T-helper 9 cell (primary cell): ENCODE results near the gene UBE2Q2.
"Not testable (repeated sequence)": the region's sequence is repeated elsewhere in the genome, so short reads cannot be mapped to it uniquely, and the experiment has no call there.

Source experiments
- DNase-seq: peaks from one replicate; pipeline ENCODE4 v3.0.0-alpha.2; 2020

UBE2Q2 gene

DNA sequence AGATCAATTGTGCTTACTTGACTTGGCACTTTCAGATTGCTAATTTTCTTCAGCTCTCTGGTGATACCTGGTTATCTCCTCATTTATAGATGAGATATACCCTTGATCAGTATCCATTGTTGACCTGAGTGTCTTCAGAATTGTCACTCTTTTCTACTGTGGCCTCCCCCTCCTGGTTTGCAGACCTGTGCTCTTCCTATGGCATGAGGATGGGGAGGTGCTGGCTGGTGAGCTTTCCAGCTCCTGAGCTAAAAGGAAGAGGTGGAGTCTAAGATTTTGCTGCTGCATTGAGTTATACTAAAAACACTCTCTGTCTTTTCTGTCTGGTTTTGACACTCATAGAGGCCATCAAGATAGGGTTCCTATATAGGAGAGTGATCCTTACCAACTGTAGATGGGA, 23.7 kb downstream of the UBE2Q2 start:
- DNase-seq: no peak

DNA sequence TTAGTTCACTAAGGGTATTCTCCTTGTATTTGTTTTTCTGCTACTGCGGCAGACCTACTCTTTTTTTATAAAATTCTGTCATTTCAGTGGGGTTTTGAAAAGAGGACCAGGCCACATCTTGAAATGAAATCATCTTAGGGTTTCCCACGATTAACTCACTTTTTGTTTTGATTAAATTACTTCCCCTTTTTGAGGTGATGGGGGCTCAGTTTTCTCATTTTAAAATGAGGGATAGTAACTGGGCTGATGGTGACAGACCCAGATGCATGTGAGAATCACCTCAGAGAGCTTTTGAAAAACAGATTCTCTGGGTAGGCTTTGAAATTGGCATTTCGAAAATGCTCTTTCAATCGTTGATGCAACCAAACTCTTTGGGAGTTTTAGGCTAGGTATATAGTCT, 24.2 kb downstream of the UBE2Q2 start:
- DNase-seq: no peak

DNA sequence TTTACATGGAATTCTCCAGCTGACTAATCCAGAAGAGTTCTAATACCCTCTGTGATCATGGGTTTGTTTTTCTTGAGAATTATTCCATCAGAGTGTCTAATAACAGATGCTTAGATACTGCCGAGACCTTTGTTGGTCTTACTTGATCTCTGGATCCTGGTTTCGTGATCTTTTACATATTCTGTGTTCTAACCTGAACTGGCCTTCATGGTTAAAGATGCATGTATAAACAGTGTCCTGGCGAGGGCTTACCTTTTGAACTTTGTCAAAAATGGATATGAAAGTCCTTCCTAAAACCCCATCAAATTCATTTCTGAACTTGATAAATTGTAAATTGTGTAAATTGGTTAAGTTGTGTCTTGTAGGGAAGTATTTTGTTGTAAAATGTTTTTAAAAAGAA, 24.8 kb downstream of the UBE2Q2 start:
- no peak for DNase-seq

DNA sequence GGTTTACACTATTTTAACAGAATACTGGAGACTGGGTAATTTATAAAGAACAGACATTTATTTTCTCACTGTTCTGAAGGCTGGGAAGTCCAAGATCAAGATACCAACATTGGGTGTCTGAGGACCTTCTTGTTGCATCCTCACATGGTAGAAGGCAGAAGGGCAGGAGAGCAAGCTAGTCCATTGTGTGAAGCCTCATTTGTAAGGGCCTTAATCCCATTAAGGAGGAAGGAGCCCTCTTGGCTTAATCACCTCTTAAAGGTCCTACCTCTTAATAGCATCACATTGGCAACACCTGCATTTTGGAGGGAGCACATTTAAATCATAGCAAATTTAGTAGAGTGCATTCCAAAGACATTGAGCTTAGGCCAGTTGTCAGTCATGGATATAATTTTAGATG, 26.2 kb downstream of the UBE2Q2 start:
- no peak for DNase-seq

DNA sequence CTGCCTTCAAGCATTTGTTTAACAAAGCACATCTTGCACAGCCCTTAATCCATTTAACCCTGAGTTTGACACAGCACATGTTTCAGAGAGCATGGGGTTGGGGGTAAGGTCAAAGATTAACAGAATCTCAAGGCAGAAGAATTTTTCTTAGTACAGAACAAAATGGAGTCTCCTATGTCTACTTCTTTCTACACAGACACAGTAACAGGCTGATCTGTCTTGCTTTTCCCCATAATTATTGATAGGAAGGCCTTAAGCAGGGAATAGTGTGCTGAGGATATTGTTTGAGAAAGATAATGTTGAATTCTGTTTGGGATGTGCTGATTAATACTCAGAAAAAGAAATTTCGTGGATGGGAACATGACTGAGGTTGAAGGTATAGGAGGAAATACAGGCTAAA, 28.3 kb downstream of the UBE2Q2 start:
- DNase-seq: not testable (repeated sequence)

DNA sequence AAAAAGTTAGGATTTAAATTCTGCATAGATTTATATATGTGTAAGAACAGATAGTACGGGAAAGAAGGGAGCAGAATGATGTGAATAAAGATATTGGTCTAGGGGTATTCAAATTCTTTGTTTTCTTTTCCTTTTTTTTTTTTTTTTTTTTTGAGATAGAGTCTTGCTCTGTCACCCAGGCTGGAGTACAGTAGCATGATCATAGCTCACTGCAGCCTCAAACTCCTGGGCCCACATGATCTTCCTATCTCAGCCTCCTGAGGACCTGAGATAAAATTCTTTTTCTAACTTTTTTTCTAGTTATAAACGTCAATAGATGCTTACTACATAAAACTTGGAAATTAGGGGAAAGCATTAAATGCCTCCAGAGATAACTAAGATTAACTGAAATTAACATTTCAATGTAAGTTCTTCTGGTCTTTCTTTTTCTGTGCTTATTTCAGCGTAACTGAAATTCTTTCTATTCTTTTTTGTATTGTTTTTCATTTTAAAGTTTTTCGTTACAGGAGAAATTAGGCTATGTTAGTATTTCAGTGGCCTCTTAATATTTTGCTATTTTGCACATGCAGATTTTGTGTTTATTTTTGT, 29.2 kb downstream of the UBE2Q2 start:
- no peak for DNase-seq

DNA sequence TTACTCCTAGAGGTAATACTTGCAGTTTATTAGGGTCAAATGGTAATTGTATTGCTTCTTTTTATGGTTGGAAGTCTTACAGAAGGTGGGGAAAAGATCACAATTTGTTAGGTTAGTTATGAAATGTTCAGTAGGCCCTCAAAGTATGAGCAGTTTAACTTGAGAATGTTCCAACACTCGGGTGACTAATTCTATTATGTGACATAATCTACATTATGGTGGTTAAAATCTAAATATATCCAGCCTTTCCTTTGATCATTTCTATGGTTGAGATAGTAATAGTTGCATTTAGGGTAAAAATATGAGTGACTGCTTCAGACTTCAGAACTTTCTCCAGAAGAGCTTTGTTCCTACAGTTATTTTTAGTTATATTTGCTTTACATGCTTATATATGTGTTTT, 40.8 kb downstream of the UBE2Q2 start:
- no peak for DNase-seq

DNA sequence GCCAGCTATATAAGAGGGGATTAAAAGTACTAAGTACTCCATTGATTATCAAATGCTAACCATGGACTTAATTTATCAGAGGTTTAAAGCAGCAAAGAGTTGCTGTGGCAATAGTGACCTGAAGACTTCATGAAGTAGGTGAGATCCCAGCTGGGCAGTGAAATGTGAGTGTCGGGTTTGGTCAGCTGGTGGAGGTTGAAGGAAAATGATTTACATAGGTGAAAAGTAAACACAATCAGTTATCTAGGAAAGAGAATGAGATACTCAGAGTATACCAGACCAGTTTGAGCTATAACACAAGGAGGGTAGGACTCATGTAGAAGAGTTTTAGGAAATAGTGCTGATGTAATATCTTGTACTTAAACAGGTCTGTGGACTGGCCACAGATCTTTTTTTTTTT, 43.9 kb downstream of the UBE2Q2 start:
- no peak for DNase-seq

DNA sequence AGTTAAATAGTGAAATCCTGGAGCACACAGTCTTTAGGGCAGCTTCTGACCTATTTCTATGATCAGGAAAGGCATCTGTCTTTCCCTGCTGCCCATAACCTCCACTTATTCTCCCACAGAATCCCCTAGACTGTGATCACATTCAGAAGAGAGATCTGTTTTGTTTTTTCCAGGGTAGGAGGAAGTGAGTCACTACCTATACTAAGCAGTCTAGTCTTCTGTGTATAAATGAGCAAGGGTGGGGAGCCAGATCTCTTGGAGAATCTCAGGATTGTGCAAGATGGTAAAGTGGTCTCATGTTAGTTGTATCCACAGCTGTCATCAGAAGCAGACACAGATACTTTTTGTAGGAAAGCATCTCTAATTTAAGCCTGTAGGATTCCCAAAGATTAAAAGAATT, 48.6 kb downstream of the UBE2Q2 start:
- DNase-seq: no peak

DNA sequence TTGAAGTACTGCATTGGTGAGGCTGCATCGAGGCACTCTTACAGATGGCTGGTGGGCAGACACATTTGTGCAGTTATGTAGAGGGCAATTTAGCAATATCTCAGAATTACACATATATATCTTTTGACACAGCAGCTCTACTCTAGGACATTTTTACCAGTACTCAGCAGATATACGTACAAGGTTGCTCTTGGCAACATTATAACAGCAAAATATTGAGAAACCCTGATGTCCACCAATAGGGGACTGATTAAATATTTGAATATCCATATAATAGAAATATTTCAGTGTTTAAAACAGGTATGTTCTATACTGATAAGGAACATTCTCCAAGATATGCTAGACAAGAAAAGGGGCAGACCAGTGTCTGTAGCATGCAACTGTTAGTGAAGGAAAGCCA, 52.5 kb downstream of the UBE2Q2 start:
- DNase-seq: no peak

DNA sequence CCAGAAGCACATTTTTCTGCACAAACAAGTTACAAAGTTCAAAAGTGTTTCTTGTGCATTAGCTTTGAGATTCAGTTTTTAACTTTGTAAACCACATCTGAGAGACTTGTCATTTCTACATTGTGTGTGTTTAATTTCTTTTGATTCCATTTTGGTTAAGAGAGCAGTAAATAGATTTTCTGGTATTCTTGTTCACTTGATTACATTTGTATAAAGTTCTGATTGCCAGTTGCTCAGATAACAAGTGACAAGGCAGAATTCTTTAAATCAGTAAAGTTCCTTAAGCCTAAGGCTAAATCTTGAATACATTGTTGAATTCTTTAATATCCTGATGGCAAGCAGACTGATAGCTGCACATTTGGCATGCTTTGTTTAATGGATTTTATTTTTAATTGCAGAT, 57.3 kb downstream of the UBE2Q2 start:
- DNase-seq: no peak

DNA sequence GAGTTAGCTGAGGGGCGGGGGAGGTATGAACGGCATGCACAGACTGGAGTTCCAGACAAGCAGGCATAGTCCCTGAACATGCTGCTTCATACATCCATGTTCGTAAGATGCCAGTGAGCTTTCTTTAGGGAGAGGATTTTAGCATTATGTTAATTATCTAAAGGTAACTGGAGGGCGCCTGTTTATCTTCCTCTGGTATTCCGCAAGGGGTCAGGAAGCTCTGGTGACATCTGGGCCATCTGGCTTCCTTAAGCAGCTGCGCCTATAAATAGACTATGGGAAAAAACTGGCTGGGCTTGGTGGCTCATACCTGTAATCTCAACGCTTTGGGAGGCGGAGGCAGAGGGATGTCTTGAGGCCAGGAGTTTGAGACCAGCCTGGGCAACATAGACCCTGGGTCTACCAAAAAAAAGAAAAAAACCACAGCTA, 58.9 kb downstream of the UBE2Q2 start:
- no peak for DNase-seq

DNA sequence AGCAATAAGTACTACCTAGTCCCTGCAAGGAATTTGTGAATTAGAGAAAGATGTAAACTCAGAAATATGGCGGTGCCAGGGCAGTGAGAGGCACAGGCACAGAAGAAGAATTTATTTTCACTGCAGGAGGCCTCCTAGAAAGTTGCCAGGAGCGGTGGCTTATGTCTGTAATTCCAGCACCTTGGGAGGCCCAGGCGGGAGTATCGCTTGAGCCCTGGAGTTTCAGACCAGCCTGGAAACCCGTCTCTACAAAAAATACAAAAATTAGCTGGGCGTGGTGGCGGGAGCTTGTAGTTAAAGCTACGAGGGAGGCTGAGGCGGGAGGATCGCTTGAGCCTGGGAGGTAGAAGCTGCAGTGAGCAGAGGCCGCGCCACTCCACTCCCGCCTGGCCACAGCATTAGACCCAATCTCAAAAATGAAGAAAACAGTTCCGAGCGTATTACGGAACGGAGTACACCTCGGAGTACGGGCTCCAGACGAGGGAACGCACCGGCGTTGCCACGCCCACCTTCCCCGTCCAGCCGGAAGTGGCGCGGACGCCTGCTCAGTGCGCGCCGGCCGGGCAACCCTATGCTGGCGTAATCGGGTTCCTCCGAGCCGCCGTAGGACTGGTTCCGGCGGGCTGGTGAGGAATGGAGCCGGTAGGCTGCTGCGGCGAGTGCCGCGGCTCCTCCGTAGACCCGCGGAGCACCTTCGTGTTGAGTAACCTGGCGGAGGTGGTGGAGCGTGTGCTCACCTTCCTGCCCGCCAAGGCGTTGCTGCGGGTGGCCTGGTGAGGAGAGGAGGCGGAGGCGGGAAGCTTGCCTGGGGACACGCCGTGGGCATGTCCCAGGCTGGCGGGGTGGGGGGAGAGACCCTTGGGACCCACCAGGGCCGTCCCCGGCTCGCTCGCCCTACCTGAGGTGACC, 60.3 kb downstream of the UBE2Q2 start, which contains the start of gene FBXO22:
Gene FBXO22 (plus strand): TSS at position 548 of the 909 bp plus-strand sequence. CDS start 86 bp downstream, at position 634.
- peak; percentile 81 for DNase-seq

DNA sequence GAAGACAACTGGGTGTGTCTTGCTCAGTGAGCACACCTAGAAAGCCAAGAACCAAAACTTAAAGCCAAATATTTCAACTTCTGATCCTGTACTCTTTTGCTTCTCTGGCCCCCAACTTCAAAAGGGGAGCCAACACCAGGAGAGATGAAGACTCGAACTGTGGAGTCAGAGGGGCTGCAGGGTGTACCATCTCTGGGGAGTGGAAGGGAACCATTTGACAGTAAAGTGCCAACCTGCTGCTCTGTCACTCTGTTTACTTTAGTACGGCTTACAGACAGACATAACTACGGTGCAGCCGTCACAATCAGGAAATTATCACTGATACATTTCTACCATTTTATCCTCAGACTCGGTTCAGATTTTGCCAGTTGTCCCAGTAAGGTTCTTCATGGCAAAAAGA, 62.0 kb downstream of the UBE2Q2 start:
- DNase-seq: no peak

DNA sequence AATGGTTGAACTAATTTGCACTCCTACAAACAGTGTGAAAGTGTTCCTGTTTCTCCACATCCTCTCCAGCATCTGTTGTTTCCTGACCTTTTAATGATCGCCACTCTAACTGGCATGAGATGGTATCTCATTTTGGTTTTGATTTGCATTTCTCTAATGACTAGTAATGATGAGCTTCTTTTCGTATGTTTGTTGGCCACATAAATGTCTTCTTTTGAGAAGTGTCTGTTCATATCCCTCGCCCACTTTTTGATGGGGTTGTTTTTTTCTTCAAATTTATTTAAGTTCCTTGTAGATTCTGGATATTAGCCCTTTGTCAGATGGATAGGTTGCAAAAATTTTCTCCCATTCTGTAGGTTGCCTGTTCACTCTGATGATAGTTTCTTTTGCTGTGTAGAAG, 67.1 kb downstream of the UBE2Q2 start:
- not testable (repeated sequence) for DNase-seq

DNA sequence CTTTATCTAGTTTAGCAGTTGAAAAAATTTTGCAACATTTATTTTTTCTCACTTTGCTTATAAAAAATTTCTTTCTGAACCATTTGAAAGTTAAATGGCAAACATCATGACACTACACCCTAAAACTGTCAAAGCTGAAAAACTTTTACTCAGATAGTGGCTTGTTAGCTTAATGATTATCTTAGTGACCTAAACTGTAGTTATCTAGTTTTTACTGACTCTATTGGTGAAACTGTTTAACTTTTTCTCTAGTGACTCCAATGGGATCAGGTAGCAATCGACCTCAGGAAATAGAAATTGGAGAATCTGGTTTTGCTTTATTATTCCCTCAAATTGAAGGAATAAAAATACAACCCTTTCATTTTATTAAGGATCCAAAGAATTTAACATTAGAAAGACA, 73.7 kb downstream of the UBE2Q2 start:
- no peak for DNase-seq

DNA sequence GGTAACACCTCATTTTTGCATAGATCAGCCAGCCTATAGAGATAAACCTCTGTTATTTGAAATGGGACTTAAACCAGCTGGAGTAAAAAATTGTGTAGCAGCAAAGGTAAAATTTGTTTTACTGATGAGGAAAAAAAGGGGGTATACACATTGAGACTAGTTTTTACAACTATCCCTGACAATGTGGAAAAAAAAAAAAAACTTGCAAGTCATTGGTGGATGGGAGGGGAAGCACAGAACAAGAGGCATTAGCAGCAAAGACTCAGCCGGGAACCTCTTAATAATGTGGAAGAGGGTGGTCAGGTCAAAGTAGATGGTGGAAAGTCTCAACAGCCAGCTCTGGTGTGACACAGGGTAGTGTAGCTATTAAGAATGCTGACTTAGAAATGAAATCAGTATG, 74.9 kb downstream of the UBE2Q2 start:
- no peak for DNase-seq

DNA sequence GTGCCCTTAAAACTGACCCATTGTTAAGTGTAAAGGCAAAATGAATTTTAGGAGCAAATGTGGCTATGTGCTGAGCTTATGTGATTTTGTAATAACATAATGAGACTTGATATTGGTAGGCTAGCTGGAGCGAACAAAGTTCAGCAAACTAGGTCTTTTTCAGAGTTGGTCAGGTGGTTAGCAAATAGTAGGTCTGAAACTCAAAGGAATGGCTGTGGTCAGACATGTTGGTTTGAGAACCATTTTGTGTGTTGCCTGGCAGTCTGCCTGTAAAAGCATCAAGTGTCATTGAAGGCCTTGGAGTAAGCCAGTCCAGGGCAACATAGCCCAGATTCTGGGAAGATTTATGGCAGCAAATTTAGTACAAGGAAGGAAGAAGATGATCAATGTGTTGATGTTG, 76.8 kb downstream of the UBE2Q2 start:
- DNase-seq: no peak

DNA sequence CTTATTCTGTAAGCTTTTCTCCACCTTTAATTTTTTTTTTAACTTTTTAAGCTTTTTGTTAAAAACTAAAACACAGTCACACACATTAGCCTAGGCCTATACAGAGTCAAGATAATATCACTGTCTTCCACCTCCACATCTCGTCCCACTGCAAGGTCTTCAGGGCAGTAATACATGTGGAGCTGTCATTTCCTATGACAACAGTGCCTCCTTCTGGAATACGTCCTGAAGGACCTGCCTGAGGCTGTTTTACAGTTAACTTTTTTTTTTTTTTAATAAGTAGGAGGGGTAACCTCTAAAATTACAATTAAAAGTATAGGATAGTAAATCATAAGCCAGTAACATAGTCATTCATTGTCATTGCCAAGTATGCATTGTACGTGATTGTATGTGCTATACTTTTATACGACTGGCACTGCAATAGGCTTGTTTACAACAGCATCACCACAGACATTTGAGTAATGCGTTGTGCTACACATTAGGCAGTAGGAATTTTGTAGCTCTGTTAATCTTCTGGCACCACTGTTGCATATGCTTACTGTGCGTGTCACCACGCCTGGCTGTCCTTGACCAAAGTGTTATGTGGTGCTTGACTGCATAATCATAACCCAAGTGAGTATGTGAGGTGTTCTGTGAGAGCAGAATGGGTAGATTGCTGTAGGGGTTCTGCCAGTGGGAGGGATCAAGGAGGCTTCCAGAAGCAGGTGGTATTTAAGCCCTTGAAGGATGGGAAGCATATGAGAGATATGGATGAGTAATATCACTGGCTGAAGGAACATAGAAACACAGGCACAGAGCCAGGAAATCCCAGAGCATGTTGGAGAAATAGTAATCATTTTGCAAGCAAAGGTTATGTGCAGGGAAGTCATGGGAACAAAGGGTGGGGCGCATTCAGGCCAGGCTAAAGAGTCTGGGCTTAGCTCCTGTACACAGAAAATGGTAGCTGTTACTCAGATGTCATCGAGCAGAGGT, 78.8 kb downstream of the UBE2Q2 start:
- DNase-seq: no peak

DNA sequence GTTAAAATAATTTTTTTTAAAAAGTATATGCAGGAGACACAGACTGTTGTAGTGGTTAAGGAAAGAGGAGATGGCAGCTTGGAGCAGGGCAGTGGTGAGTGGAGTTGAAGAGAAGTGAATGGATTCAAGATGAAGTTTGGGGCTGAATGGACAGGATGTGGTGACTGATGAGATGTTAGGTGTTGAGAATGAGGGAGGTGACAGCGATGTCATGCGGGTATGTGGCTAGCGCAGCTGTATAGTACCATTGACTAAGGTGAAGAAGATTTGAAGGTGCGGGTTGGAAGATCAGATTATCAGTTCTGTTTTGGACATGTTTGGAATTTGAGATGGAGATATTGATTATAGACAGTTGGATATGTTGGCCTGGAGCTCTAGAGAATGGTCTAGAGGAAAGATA, 80.5 kb downstream of the UBE2Q2 start:
- no peak for DNase-seq

DNA sequence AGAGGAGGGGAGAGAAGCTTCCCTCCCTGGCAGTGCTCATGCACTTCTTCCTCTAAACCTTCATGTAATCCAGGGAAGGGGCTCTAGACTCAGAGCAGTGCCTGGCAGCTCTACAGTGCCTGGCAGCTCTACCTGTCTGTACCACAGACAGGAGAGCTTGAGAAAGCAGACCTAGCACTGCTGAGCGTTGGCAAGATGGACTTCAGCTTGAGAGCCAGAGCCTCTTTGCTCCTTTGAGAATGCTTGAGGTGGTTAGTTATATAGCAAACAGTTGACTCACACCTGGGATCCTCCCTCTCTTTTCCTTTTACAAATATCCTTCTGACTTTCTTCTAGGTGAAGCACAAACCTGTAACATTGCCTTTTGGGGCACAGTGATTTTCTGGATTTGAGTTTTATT, 81.3 kb downstream of the UBE2Q2 start:
- no peak for DNase-seq

DNA sequence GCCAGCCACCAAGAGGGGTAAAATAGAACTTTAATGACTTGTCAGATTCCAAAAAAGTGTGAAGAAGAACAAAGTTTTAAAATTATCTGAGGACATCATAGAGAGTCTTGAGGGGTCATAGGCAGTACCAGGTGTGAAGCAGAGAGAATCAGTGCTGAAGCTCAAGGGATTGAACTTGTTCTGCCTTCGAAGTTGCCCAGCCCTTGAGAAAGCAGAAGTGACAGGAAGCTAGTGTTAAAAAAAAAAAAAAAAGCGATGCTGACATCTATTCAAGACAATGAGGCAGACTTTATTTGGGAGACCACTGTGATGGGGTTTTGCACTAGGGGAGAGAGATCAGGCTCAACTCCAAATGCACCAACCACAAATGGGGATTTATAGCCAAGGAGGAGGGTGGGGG, 82.2 kb downstream of the UBE2Q2 start:
- DNase-seq: no peak

DNA sequence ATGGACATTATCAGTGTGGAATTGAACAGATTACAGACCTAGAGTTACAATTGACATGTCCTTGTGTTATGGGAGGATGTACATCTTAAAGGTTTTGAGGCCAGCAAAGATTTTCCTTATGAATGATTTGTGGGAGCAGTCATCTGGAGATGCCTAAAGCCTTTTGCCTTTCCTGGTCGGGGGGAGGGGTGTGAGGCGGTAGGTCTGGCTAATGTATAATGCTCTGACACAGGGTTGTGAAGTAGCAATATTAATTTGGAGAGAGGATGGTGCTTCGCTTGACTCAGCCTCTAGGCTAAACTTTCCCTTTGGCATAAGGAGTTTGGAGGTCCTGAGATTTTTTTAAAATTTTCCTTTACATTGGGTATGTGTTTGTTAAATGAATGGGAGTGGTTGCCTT, 83.7 kb downstream of the UBE2Q2 start:
- no peak for DNase-seq
